ENCODE measurements around the gene IGFBP5.

DNA sequence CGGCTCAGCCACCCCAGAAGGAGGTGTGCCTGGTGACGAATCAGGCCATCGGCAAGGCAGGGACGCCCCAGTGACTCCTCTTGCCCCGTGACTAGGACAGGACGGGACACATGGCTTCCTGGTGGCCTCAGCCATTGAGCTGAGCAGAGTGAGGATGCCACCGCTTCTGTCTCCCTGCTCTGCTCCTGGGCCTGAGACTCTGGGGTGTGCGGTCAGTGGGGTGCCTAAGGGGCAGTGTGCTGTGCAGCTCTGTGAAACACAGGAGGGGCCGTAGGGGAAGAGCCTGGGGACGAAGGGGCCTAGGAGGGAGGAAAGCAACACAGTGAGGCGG is 24.3 kb downstream of the IGFBP5 start:
- TF ChIP-seq, protein P1, sequence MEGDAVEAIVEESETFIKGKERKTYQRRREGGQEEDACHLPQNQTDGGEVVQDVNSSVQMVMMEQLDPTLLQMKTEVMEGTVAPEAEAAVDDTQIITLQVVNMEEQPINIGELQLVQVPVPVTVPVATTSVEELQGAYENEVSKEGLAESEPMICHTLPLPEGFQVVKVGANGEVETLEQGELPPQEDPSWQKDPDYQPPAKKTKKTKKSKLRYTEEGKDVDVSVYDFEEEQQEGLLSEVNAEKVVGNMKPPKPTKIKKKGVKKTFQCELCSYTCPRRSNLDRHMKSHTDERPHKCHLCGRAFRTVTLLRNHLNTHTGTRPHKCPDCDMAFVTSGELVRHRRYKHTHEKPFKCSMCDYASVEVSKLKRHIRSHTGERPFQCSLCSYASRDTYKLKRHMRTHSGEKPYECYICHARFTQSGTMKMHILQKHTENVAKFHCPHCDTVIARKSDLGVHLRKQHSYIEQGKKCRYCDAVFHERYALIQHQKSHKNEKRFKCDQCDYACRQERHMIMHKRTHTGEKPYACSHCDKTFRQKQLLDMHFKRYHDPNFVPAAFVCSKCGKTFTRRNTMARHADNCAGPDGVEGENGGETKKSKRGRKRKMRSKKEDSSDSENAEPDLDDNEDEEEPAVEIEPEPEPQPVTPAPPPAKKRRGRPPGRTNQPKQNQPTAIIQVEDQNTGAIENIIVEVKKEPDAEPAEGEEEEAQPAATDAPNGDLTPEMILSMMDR (IDR thresholded peaks at IDR 0.05): no peak
- TF ChIP-seq POLR2A (IDR thresholded peaks at IDR 0.05): no peak

Measured in body of pancreas (tissue), 4 donors.